Liver (tissue), 3 donors: ENCODE results near the gene OR5AR1.
"Not testable (repeated sequence)": the region's sequence is repeated elsewhere in the genome, so short reads cannot be mapped to it uniquely, and the experiment has no call there.

Experiments
- EGR1 ChIP-seq, 2 donors: IDR thresholded peaks; 2 replicates each; pipeline ENCODE4 v1.6.1; 2016 to 2018; ENCODE audit warnings: antibody characterized with exemption in 2 of 2, low read depth in 2 of 2
- HNF4A ChIP-seq, 2 donors: conservative IDR thresholded peaks; 2 replicates each; pipeline ENCODE4 v1.6.1; 2016; ENCODE audit warnings: antibody characterized with exemption in 2 of 2, mild to moderate bottlenecking in 2 of 2
- JUND ChIP-seq, 2 donors: IDR thresholded peaks; 2 replicates each; pipeline ENCODE4 v1.6.1; 2016; ENCODE audit warnings: antibody characterized with exemption in 2 of 2
- NR2F2 ChIP-seq: IDR thresholded peaks from 2 replicates; pipeline ENCODE4 v1.6.1; 2016; ENCODE audit warnings: antibody characterized with exemption
- RAD21 ChIP-seq, 2 donors: IDR thresholded peaks; 2 replicates each; pipeline ENCODE4 v1.6.1; 2016; ENCODE audit warnings: antibody characterized with exemption in 2 of 2, mild to moderate bottlenecking in 2 of 2
- RXRA ChIP-seq, 2 donors: IDR thresholded peaks; 2 replicates each; pipeline ENCODE4 v1.6.1; 2017 to 2018; ENCODE audit warnings: antibody characterized with exemption in 2 of 2, mild to moderate bottlenecking in 1 of 2
- SP1 ChIP-seq: IDR thresholded peaks from 2 replicates; pipeline ENCODE4 v1.6.1; 2018; ENCODE audit warnings: antibody characterized with exemption, mild to moderate bottlenecking
- TAF1 ChIP-seq: conservative IDR thresholded peaks from 2 replicates; pipeline ENCODE4 v1.6.1; 2016; ENCODE audit warnings: antibody characterized with exemption, mild to moderate bottlenecking
- YY1 ChIP-seq: IDR thresholded peaks from 2 replicates; pipeline ENCODE4 v1.6.1; 2016; ENCODE audit warnings: antibody characterized with exemption, mild to moderate bottlenecking
- TF ChIP-seq, protein P1 (sequence below): fragments of 150-350 bp; IDR thresholded peaks from 2 replicates; pipeline ENCODE4 v1.5.1; 2017; ENCODE audit warnings: improper control_type of control experiment, low read depth, low read length; ENCODE audit not compliant: missing input control
- TF ChIP-seq, protein P2 (sequence below): IDR thresholded peaks from 2 replicates; pipeline ENCODE4 v1.6.1; 2016; ENCODE audit warnings: antibody characterized with exemption
- TF ChIP-seq, protein P3 (sequence below): IDR thresholded peaks from 2 replicates; pipeline ENCODE4 v1.6.1; 2016; ENCODE audit warnings: antibody characterized with exemption
- TF ChIP-seq, protein P4 (sequence below): IDR thresholded peaks from 2 replicates; pipeline ENCODE4 v1.6.1; 2016; ENCODE audit warnings: antibody characterized with exemption, mild to moderate bottlenecking
- TF ChIP-seq, protein P5 (sequence below): IDR thresholded peaks from 2 replicates; pipeline ENCODE4 v1.6.1; 2016; ENCODE audit warnings: antibody characterized with exemption
- donor health status: healthy.
- donor health status: healthy.

DNA sequence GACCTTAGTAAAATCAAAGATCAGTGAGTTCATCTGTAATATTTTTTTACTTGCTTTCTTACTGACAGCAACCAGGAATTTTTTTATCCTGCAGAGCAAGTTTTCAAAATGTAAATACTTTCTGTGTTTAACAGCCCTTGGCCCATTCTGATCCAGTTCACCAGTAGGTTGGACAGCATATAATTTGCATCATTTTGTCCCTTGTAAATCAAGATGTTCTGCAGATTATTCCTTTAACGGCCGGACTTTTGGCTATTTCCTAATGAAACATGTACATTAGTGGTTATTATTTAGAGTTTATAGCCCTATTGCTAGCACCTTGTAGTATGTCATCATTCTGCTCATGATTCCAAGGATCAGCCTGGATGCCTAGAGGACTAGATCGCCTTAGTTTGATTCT, 27.7 kb downstream of the OR5AR1 start:
- TF ChIP-seq RAD21 (IDR thresholded peaks at IDR 0.05); NR2F2; SP1; YY1; TAF1; JUND (IDR thresholded peaks at IDR 0.05); HNF4A (conservative IDR thresholded peaks at IDR 0.05); EGR1 (IDR thresholded peaks at IDR 0.05; ENCODE audit: low read depth in 2 of 2); RXRA (IDR thresholded peaks at IDR 0.05): not testable (repeated sequence)
- TF ChIP-seq, protein P1, sequence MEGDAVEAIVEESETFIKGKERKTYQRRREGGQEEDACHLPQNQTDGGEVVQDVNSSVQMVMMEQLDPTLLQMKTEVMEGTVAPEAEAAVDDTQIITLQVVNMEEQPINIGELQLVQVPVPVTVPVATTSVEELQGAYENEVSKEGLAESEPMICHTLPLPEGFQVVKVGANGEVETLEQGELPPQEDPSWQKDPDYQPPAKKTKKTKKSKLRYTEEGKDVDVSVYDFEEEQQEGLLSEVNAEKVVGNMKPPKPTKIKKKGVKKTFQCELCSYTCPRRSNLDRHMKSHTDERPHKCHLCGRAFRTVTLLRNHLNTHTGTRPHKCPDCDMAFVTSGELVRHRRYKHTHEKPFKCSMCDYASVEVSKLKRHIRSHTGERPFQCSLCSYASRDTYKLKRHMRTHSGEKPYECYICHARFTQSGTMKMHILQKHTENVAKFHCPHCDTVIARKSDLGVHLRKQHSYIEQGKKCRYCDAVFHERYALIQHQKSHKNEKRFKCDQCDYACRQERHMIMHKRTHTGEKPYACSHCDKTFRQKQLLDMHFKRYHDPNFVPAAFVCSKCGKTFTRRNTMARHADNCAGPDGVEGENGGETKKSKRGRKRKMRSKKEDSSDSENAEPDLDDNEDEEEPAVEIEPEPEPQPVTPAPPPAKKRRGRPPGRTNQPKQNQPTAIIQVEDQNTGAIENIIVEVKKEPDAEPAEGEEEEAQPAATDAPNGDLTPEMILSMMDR = not testable (repeated sequence)
- TF ChIP-seq, protein P2, sequence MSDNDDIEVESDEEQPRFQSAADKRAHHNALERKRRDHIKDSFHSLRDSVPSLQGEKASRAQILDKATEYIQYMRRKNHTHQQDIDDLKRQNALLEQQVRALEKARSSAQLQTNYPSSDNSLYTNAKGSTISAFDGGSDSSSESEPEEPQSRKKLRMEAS = not testable (repeated sequence)
- TF ChIP-seq, protein P3, sequence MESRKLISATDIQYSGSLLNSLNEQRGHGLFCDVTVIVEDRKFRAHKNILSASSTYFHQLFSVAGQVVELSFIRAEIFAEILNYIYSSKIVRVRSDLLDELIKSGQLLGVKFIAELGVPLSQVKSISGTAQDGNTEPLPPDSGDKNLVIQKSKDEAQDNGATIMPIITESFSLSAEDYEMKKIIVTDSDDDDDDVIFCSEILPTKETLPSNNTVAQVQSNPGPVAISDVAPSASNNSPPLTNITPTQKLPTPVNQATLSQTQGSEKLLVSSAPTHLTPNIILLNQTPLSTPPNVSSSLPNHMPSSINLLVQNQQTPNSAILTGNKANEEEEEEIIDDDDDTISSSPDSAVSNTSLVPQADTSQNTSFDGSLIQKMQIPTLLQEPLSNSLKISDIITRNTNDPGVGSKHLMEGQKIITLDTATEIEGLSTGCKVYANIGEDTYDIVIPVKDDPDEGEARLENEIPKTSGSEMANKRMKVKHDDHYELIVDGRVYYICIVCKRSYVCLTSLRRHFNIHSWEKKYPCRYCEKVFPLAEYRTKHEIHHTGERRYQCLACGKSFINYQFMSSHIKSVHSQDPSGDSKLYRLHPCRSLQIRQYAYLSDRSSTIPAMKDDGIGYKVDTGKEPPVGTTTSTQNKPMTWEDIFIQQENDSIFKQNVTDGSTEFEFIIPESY = not testable (repeated sequence)
- TF ChIP-seq, protein P4, sequence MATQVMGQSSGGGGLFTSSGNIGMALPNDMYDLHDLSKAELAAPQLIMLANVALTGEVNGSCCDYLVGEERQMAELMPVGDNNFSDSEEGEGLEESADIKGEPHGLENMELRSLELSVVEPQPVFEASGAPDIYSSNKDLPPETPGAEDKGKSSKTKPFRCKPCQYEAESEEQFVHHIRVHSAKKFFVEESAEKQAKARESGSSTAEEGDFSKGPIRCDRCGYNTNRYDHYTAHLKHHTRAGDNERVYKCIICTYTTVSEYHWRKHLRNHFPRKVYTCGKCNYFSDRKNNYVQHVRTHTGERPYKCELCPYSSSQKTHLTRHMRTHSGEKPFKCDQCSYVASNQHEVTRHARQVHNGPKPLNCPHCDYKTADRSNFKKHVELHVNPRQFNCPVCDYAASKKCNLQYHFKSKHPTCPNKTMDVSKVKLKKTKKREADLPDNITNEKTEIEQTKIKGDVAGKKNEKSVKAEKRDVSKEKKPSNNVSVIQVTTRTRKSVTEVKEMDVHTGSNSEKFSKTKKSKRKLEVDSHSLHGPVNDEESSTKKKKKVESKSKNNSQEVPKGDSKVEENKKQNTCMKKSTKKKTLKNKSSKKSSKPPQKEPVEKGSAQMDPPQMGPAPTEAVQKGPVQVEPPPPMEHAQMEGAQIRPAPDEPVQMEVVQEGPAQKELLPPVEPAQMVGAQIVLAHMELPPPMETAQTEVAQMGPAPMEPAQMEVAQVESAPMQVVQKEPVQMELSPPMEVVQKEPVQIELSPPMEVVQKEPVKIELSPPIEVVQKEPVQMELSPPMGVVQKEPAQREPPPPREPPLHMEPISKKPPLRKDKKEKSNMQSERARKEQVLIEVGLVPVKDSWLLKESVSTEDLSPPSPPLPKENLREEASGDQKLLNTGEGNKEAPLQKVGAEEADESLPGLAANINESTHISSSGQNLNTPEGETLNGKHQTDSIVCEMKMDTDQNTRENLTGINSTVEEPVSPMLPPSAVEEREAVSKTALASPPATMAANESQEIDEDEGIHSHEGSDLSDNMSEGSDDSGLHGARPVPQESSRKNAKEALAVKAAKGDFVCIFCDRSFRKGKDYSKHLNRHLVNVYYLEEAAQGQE = not testable (repeated sequence)
- TF ChIP-seq, protein P5, sequence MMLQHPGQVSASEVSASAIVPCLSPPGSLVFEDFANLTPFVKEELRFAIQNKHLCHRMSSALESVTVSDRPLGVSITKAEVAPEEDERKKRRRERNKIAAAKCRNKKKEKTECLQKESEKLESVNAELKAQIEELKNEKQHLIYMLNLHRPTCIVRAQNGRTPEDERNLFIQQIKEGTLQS = not testable (repeated sequence)
